Measurements from ENCODE around the gene SMARCA2.

GRCh38 chr9:2210201-2210600 lies 195.1 kb downstream of the SMARCA2 start:
- no peak for TF ChIP-seq YY1 (IDR thresholded peaks at IDR 0.05; ENCODE audit: insufficient read depth, insufficient read length)
- no peak for TF ChIP-seq ZNF274 (IDR thresholded peaks at IDR 0.05; ENCODE audit: low read depth, low read length)
